HEK293 (cell line): Measurements from ENCODE around the gene MAPK12.

ENCODE experiments used
- CTCF ChIA-PET: fragments of 350-600 bp; formaldehyde crosslinking; extraction: SDS; loops from one replicate; lab custom pipeline; 2021; ENCODE audit warnings: antibody characterized with exemption; lab: Yijun Ruan, JAX
- POLR2A ChIA-PET: fragments of 300-600 bp; formaldehyde crosslinking; extraction: SDS; loops from one replicate; lab custom pipeline; 2020; ENCODE audit warnings: antibody characterized with exemption, inconsistent platforms; lab: Yijun Ruan, JAX
- H3K27ac ChIP-seq: fragments of 200-500 bp; sonication (Bioruptor generic); 2 replicates; pipeline ENCODE4 v1.5.1; 2014; ENCODE audit warnings: low read depth, low read length, control low read depth, inconsistent platforms; ENCODE audit errors: extremely low read depth
- H3K36me3 ChIP-seq, 2 experiments: fragments of 200-500 bp in 1 of 2; sonication (Bioruptor generic) in 1 of 2; 1 replicate in 1 of 2; 2 replicates in 1 of 2; pipeline ENCODE4 v1.5.1; 2014 to 2017; ENCODE audit warnings: inconsistent platforms in 2 of 2, low read length in 2 of 2; ENCODE audit not compliant: control insufficient read depth in 2 of 2, insufficient read depth in 1 of 2
- H3K4me1 ChIP-seq: fragments of 200-500 bp; sonication (Bioruptor generic); 2 replicates; pipeline ENCODE4 v1.5.1; 2014; ENCODE audit warnings: mild to moderate bottlenecking, low read length, inconsistent platforms; ENCODE audit not compliant: control insufficient read depth, insufficient read depth
- H3K4me3 ChIP-seq: 2 replicates; pipeline ENCODE4 v1.5.1; 2011; ENCODE audit warnings: low read depth, mild to moderate bottlenecking, control low read depth, low read length, moderate library complexity
- H3K9me3 ChIP-seq: fragments of 200-500 bp; sonication (Bioruptor generic); 2 replicates; pipeline ENCODE4 v1.5.1; 2014; ENCODE audit warnings: low read depth, low read length, inconsistent platforms; ENCODE audit not compliant: control insufficient read depth, insufficient read depth
- GLIS2 ChIP-seq: fragments of 450-650 bp; formaldehyde crosslinking; IDR thresholded peaks from 2 replicates; pipeline ENCODE4 v1.5.1; 2016; ENCODE audit warnings: missing biosample characterization, missing genetic modification characterization
- HIC1 ChIP-seq: fragments of 450-650 bp; formaldehyde crosslinking; IDR thresholded peaks from 2 replicates; pipeline ENCODE4 v1.5.1; 2016; ENCODE audit warnings: missing biosample characterization, missing genetic modification characterization
- SCRT1 ChIP-seq: fragments of 450-650 bp; formaldehyde crosslinking; IDR thresholded peaks from 2 replicates; pipeline ENCODE4 v1.5.1; 2016; ENCODE audit warnings: missing biosample characterization, missing genetic modification characterization, borderline replicate concordance
- ZFHX2 ChIP-seq: fragments of 450-650 bp; formaldehyde crosslinking; conservative IDR thresholded peaks from 2 replicates; pipeline ENCODE4 v1.5.1; 2016; ENCODE audit warnings: missing biosample characterization, missing genetic modification characterization
- ZNF398 ChIP-seq: fragments of 450-650 bp; formaldehyde crosslinking; IDR thresholded peaks from 2 replicates; pipeline ENCODE4 v1.5.1; 2017; ENCODE audit warnings: missing biosample characterization, missing genetic modification characterization
- ZNF473 ChIP-seq: fragments of 450-650 bp; formaldehyde crosslinking; IDR thresholded peaks from 2 replicates; pipeline ENCODE4 v1.5.1; 2017; ENCODE audit warnings: missing biosample characterization, missing genetic modification characterization
- ZNF600 ChIP-seq: fragments of 450-650 bp; formaldehyde crosslinking; IDR thresholded peaks from 2 replicates; pipeline ENCODE4 v1.5.1; 2016; ENCODE audit warnings: missing biosample characterization, missing genetic modification characterization
- ZNF623 ChIP-seq: fragments of 450-650 bp; formaldehyde crosslinking; IDR thresholded peaks from 2 replicates; pipeline ENCODE4 v1.5.1; 2016; ENCODE audit warnings: missing biosample characterization, missing genetic modification characterization
- ZSCAN18 ChIP-seq: fragments of 450-650 bp; formaldehyde crosslinking; IDR thresholded peaks from 2 replicates; pipeline ENCODE4 v1.5.1; 2016; ENCODE audit warnings: missing biosample characterization, missing genetic modification characterization
- ZSCAN5A ChIP-seq: fragments of 450-650 bp; formaldehyde crosslinking; IDR thresholded peaks from 2 replicates; pipeline ENCODE4 v1.5.1; 2016; ENCODE audit warnings: missing biosample characterization, missing genetic modification characterization

The MAPK12 gene

GRCh38 chr22:50298937-50299784 is 37.7 kb upstream of the MAPK12 start (continued):
- no peak for TF ChIP-seq ZSCAN5A (tag by site-specific recombination)

GRCh38 chr22:50298266-50298637 is 36.8 kb upstream of the MAPK12 start:
- ChIA-PET POLR2A (no interaction called here), CTCF (interaction anchor here (0.7 to 1.2 kb wide), 3 partner anchors 22 to 44 kb away, joined by 3 to 5 read pairs (median 3); no protein-coding TSS in a partner anchor)
- TF ChIP-seq HIC1 (no peak), GLIS2 (tag by site-specific recombination) (peak; percentile 6; the same call in 1 of the 2 replicates), ZSCAN18 (tag by site-specific recombination) (no peak), SCRT1 (tag by site-specific recombination) (no peak), ZNF398 (tag by site-specific recombination) (no peak), ZNF623 (tag by site-specific recombination) (peak; percentile 47; the same call in 1 of the 2 replicates), ZNF473 (no peak)
- Histone ChIP-seq H3K4me1 (no peaks in the 10 kb centered on the region; the same call in 1 of the 2 replicates), H3K4me3 (no peak overlapping the region), H3K27ac (no peak overlapping the region), H3K9me3 (no peaks in the 10 kb centered on the region), H3K36me3 (peaks cover 0 to 36% of the 10 kb centered on the region in 2 experiments; a peak in 2 of 3 replicates)

- H3K4me3 ChIP-seq = no peak overlapping the region
- ChIA-PET CTCF (interaction anchor here (0.7 to 1.6 kb wide), 4 partner anchors 9 to 43 kb away, joined by 3 to 11 read pairs (median 4); no protein-coding TSS in a partner anchor), POLR2A (interaction anchor here (2.0 kb wide), 1 partner anchor 9 kb away, joined by 10 read pairs; the partner anchor contains the start of gene PLXNB2)
- no peak overlapping the region for H3K27ac ChIP-seq
- H3K9me3 ChIP-seq = no peaks in the 10 kb centered on the region
- no peaks in the 10 kb centered on the region; the same call in 1 of the 2 replicates for H3K4me1 ChIP-seq
- H3K36me3 ChIP-seq = peaks cover 0 to 34% of the 10 kb centered on the region in 2 experiments; a peak in 2 of 3 replicates
- TF ChIP-seq ZNF600 (tag by site-specific recombination) (peak; percentile 40; the same call in 1 of the 2 replicates), ZFHX2 (no peak), GLIS2 (tag by site-specific recombination) (0 out of 2 replicates have a peak, but pooled peaks have one; percentile 34)
These were observed 36.2 kb upstream of the MAPK12 start for GRCh38 chr22:50297510-50298265.
